Left ventricle myocardium inferior (tissue), 1 donor: ENCODE measurements around the gene NLRP7. TPM values are rescaled to one million over a fixed set of nuclear protein-coding genes. Genes with fewer than 3 reads are reported as not detected.
"Not testable (repeated sequence)": the region's sequence is repeated elsewhere in the genome, so short reads cannot be mapped to it uniquely, and the experiment has no call there.

ENCODE experiments used
- DNase-seq: peaks from one replicate; pipeline ENCODE4 v3.0.0-alpha.2; 2020
- H3K27ac ChIP-seq: fragments of 200-600 bp; replicated peaks from 2 replicates; pipeline ENCODE4 v1.8.0; 2021
- H3K27me3 ChIP-seq: fragments of 200-600 bp; 2 replicates; pipeline ENCODE4 v1.8.0; 2021; ENCODE audit warnings: low read depth
- H3K36me3 ChIP-seq: fragments of 200-600 bp; 2 replicates; pipeline ENCODE4 v1.8.0; 2021
- H3K4me1 ChIP-seq: fragments of 200-600 bp; 2 replicates; pipeline ENCODE4 v1.8.0; 2021
- H3K4me3 ChIP-seq: fragments of 200-600 bp; 2 replicates; pipeline ENCODE4 v1.8.0; 2021; ENCODE audit warnings: mild to moderate bottlenecking, moderate library complexity
- H3K9me3 ChIP-seq: fragments of 200-600 bp; replicated peaks from 2 replicates; pipeline ENCODE4 v1.8.0; 2021
- intact Hi-C: fragments of 100-400 bp; cut with micrococcal nuclease; formaldehyde crosslinking; loops from one replicate; pipeline ENCODE4 v1.11.0; 2022
- total RNA-seq: library from RNA; stranded (reverse); fragmentation: NEBNext Ultra II Directional; extraction: Animal tissue kit (Norgen Biotek cat#: 25700); gene quantifications from one replicate; pipeline ENCODE4 v1.2.1, GENCODE V29; 2021
- TF ChIP-seq, protein P1 (sequence below): fragments of 200-600 bp; IDR thresholded peaks from 2 replicates; pipeline ENCODE4 v1.8.0; 2021; ENCODE audit warnings: antibody characterized with exemption, mild to moderate bottlenecking, borderline replicate concordance
- donor health status: DM: no; HTN: yes; CAD: no; lungs with severe emphysema.

The NLRP7 gene
- total RNA-seq, 1 donor from 2014 or later, result not detected

DNA sequence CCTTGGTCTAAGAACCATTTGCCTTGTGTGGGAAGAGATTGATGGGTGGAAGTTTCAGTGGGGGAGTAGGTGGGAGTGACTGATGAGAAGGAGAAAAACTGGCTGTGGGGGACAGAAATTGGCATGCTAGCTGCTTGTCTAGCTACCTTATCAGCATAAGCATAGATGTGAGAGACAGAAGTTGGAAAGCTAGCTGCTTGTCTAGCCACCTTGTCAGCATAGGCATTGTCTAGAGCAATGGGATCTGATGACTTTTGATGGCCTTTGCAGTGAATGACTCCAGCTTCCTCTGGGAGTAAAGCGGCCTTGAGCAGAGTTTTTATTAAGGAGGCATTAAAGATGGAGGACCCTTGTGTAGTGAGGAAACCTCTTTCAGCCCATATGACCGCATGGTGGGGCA is 51.3 kb downstream of the NLRP7 start:
- no peak overlapping the region for H3K27ac ChIP-seq
- intact Hi-C loops, result no loop called here
- no peaks in the 10 kb centered on the region for H3K9me3 ChIP-seq
- TF ChIP-seq, protein P1, sequence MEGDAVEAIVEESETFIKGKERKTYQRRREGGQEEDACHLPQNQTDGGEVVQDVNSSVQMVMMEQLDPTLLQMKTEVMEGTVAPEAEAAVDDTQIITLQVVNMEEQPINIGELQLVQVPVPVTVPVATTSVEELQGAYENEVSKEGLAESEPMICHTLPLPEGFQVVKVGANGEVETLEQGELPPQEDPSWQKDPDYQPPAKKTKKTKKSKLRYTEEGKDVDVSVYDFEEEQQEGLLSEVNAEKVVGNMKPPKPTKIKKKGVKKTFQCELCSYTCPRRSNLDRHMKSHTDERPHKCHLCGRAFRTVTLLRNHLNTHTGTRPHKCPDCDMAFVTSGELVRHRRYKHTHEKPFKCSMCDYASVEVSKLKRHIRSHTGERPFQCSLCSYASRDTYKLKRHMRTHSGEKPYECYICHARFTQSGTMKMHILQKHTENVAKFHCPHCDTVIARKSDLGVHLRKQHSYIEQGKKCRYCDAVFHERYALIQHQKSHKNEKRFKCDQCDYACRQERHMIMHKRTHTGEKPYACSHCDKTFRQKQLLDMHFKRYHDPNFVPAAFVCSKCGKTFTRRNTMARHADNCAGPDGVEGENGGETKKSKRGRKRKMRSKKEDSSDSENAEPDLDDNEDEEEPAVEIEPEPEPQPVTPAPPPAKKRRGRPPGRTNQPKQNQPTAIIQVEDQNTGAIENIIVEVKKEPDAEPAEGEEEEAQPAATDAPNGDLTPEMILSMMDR, result no peak
- H3K36me3 ChIP-seq, result no peaks in the 10 kb centered on the region
- H3K4me3 ChIP-seq, result no peak overlapping the region
- DNase-seq, result no peak
- no peaks in the 10 kb centered on the region for H3K4me1 ChIP-seq
- H3K27me3 ChIP-seq, result peaks cover 56% of the 10 kb centered on the region

DNA sequence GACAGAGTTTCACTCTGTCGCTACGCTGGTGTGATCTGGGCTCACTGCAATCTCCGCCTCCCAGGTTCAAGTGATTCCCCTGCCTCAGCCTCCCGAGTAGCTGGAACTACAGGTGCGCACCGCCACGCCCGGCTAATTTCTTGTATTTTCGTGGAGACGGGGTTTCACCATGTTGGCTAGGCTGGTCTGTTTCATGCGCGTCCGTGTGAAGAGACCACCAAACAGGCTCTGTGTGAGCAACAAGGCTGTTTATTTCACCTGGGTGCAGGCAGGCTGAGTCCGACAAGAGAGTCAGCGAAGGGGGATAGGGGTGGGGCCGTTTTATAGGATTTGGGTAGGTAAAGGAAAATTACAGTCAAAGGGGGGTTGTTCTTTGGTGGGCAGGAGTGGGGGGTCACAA is 53.2 kb downstream of the NLRP7 start:
- H3K36me3 ChIP-seq, H3K4me3 ChIP-seq, intact Hi-C loops, H3K27ac ChIP-seq, DNase-seq, H3K9me3 ChIP-seq, H3K4me1 ChIP-seq: not testable (repeated sequence)
- peaks cover 50% of the 10 kb centered on the region for H3K27me3 ChIP-seq

DNA sequence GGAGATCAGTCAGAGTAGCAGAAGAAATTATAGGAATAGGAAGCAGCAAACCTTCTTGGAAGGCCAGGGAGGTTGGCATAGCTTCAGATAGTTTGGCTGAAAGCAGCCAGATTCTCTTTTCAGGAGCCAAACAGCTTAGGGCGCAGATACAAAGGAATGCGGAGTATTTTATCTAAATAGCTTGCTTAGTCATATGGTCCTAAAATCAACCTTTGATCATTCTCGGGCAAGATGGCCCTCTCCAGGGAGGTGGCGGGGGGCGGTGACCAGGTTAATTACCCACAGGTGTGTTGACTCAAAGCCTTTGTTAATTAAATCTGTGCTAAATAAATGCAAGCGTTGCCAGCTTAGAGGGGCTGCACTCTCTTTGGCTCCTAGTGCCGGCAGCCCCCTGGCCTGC is 53.9 kb downstream of the NLRP7 start:
- TF ChIP-seq, protein P1, result no peak
- H3K9me3 ChIP-seq, result no peaks in the 10 kb centered on the region
- H3K36me3 ChIP-seq, result no peaks in the 10 kb centered on the region
- no peak overlapping the region for H3K27ac ChIP-seq
- no peak for DNase-seq
- peaks cover 51% of the 10 kb centered on the region for H3K27me3 ChIP-seq
- no peaks in the 10 kb centered on the region for H3K4me1 ChIP-seq
- intact Hi-C loops, result no loop called here
- H3K4me3 ChIP-seq, result no peak overlapping the region

DNA sequence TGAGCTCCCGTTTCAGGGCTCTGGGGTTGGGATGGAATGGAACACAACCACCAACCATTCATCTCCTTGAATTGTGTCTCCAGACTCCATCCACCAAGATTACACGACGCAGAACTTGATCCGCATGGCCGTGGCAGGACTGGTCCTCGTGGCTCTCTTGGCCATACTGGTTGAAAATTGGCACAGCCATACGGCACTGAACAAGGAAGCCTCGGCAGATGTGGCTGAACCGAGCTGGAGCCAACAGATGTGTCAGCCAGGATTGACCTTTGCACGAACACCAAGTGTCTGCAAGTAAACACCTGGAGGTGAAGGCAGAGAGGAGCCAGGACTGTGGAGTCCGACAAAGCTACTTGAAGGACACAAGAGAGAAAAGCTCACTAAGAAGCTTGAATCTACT is 57.8 kb downstream of the NLRP7 start:
- no peaks in the 10 kb centered on the region for H3K36me3 ChIP-seq
- H3K27me3 ChIP-seq, result peaks cover 84% of the 10 kb centered on the region
- no peak for DNase-seq
- intact Hi-C loops, result no loop called here
- H3K4me1 ChIP-seq, result no peaks in the 10 kb centered on the region
- no peak overlapping the region for H3K4me3 ChIP-seq
- TF ChIP-seq, protein P1, result no peak
- no peaks in the 10 kb centered on the region for H3K9me3 ChIP-seq
- H3K27ac ChIP-seq, result no peak overlapping the region

DNA sequence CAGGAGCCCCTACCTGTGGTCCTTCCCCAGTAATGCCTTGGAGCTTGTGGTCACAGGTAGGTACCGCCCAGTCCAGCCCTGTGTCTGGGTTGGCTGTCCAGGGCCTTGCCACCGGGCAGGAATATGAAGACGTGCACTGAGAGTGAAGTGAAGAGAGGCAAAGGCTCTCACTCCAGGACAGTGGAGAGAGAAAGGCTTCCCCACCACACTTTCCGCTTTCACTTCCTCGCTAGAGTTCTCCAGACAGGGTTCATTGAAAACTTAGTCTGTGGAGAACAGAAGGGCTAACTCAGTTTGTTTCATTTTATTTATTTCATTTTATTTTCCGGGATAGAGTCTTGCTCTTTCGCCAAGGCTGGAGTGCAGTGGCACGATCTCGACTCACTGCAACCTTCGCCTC is 59.1 kb downstream of the NLRP7 start:
- H3K36me3 ChIP-seq, result no peaks in the 10 kb centered on the region
- no peaks in the 10 kb centered on the region for H3K9me3 ChIP-seq
- TF ChIP-seq, protein P1, result no peak
- H3K27me3 ChIP-seq, result peaks cover 87% of the 10 kb centered on the region
- intact Hi-C loops, result no loop called here
- no peaks in the 10 kb centered on the region for H3K4me1 ChIP-seq
- H3K4me3 ChIP-seq, result no peak overlapping the region
- no peak for DNase-seq
- H3K27ac ChIP-seq, result no peak overlapping the region

DNA sequence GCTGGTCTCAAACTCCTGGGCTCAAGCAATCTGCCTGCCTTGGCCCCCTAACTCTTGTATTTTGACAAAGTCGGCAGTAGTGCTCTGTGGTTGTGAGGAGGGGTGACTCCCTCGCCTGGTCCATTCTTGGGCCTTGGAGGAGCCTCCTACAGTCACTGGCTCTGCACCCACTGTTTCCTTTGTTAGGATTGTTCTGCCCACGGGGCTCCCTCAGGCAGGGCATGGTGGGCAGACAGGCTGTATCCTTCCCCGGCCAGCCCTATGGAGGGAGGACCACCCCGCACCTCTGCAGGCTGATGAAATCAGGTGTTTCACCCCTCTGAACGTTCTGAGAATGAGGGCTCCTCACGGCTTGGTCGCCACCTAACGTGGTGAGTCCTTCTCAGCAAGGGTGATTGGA is 64.1 kb downstream of the NLRP7 start:
- intact Hi-C loops, result no loop called here
- TF ChIP-seq, protein P1, result no peak
- DNase-seq, result no peak
- no peak overlapping the region for H3K4me3 ChIP-seq
- H3K9me3 ChIP-seq, result no peaks in the 10 kb centered on the region
- H3K27me3 ChIP-seq, result peaks cover 88% of the 10 kb centered on the region
- H3K4me1 ChIP-seq, result no peaks in the 10 kb centered on the region
- H3K36me3 ChIP-seq, result no peaks in the 10 kb centered on the region
- H3K27ac ChIP-seq, result no peak overlapping the region
